Measurements from ENCODE around the gene DKK2. TPM values are rescaled to one million over a fixed set of nuclear protein-coding genes. Genes with fewer than 3 reads are reported as not detected.

DKK2 gene
- total and polyA plus RNA-seq, 10 of the 15 experiments (the other 5 are each of a cell fraction or from before 2014, with no cell fraction given) = not detected

DNA sequence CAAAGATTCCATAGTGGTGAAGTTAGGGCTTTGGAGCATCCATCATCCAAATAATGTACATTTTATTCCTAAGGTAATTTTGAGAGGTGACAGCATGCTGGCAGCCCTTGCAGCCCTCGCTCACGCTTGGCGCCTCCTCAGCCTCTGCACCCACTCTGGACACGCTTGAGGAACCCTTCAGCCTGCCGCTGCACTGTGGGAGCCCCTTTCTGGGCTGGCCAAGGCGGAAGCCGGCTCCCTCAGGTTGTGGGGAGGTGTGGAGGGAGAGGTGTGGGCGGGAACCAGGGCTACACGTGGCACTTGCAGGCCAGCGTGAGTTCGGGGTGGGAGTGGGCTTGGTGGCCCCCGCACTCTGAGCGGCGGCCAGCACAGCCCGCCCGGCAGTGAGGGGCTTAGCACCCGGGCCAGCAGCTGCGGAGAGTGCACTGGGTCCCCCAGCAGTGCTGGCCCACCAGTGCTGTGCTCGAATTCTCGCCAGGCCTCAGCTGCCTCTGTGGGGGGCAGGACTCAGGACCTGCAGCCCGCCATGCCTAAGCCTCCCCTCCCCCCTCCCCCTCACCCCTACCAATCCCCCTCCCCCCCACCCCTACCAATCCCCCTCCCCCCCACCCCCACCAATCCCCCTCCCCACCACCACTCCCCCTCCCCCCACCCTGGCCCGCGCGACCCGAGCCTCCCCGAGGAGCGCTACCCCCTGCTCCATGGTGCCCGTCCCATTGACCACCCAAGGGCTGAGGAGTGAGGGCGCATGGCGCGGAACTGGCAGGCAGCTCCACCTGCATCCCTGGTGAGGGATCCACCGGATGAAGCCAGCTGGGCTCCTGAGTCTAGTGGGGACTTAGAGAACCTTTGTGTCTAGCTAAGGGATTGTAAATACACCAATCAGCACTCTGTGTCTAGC is 37.0 kb upstream of the DKK2 start:
- Histone ChIP-seq H3K27me3 (replicated peaks in 1 of 2; ENCODE audit: control insufficient read depth in 2 of 2, insufficient read depth in 2 of 2, low read length in 1 of 2) (no peaks in the 10 kb centered on the region), H3K4me2 (ENCODE audit: control insufficient read depth, insufficient read depth) (no peak overlapping the region), H4K20me1 (ENCODE audit: control insufficient read depth, insufficient read depth) (no peaks in the 10 kb centered on the region), H3K4me3 (no peak overlapping the region), H3K79me2 (ENCODE audit: control insufficient read depth, insufficient read depth, low read length) (no peaks in the 10 kb centered on the region), H2AFZ (ENCODE audit: control insufficient read depth, low read depth, low read length) (no peak overlapping the region), H3K4me1 (ENCODE audit: control insufficient read depth, insufficient read depth, low read length) (no peaks in the 10 kb centered on the region), H3K36me3 (ENCODE audit: control insufficient read depth in 2 of 2, insufficient read depth in 2 of 2, low read length in 1 of 2) (no peaks in the 10 kb centered on the region), H3K9me3 (replicated peaks; ENCODE audit: control insufficient read depth, insufficient read depth, low read length) (no peaks in the 10 kb centered on the region), H3K9ac (ENCODE audit: control insufficient read depth, insufficient read depth, low read length) (no peak overlapping the region), H3K27ac (ENCODE audit: control insufficient read depth, insufficient read depth) (no peak overlapping the region)
- DNase-seq (ENCODE audit: low read depth, low spot score) (no peak), FAIRE-seq (no peak), ATAC-seq (no peak)
- POLR2A ChIA-PET = no interaction called here
- no TSS peak for BruUV-seq (replicated peaks)
- SMC1A ChIA-PET (ENCODE audit: uncharacterized antibody, unreplicated experiment) = interaction anchor here (1.1 kb wide), 1 partner anchor 543 kb away, joined by 3 read pairs; no protein-coding TSS in a partner anchor
- CTCF ChIA-PET = no interaction called here
- intact Hi-C loops (cut with micrococcal nuclease; ENCODE audit: unreplicated experiment) (no loop called here), in situ Hi-C loops (cut with MboI) (no loop called here)
- WGBS (ENCODE audit: insufficient coverage, insufficient replicate concordance, low lambda C conversion rate, missing lambda C conversion rate) = 52% methylated on average over 15 of the region's 32 CpGs
- RAD21 ChIA-PET (ENCODE audit: unreplicated experiment) = no interaction called here
- TF ChIP-seq SUZ12 (IDR thresholded peaks at IDR 0.05; ENCODE audit: unreplicated experiment) (no peak), RELA (IDR thresholded peaks at IDR 0.05; ENCODE audit: borderline replicate concordance, partially characterized antibody) (no peak), SRF (IDR thresholded peaks at IDR 0.05; ENCODE audit: low read depth in 2 of 2, low read length in 2 of 2) (no peak), CEBPB (IDR thresholded peaks at IDR 0.05; ENCODE audit: borderline replicate concordance in 1 of 2, low read depth in 2 of 2, low read length in 2 of 2) (no peak), EP300 (IDR thresholded peaks at IDR 0.05; ENCODE audit: borderline replicate concordance in 1 of 2, control insufficient read depth in 1 of 2, low read depth in 2 of 2, low read length in 2 of 2) (no peak)
- TF ChIP-seq, protein P1, sequence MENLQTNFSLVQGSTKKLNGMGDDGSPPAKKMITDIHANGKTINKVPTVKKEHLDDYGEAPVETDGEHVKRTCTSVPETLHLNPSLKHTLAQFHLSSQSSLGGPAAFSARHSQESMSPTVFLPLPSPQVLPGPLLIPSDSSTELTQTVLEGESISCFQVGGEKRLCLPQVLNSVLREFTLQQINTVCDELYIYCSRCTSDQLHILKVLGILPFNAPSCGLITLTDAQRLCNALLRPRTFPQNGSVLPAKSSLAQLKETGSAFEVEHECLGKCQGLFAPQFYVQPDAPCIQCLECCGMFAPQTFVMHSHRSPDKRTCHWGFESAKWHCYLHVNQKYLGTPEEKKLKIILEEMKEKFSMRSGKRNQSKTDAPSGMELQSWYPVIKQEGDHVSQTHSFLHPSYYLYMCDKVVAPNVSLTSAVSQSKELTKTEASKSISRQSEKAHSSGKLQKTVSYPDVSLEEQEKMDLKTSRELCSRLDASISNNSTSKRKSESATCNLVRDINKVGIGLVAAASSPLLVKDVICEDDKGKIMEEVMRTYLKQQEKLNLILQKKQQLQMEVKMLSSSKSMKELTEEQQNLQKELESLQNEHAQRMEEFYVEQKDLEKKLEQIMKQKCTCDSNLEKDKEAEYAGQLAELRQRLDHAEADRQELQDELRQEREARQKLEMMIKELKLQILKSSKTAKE (IDR thresholded peaks at IDR 0.05; ENCODE audit: low read depth, poor library complexity, severe bottlenecking) = no peak
- TF ChIP-seq, protein P2, sequence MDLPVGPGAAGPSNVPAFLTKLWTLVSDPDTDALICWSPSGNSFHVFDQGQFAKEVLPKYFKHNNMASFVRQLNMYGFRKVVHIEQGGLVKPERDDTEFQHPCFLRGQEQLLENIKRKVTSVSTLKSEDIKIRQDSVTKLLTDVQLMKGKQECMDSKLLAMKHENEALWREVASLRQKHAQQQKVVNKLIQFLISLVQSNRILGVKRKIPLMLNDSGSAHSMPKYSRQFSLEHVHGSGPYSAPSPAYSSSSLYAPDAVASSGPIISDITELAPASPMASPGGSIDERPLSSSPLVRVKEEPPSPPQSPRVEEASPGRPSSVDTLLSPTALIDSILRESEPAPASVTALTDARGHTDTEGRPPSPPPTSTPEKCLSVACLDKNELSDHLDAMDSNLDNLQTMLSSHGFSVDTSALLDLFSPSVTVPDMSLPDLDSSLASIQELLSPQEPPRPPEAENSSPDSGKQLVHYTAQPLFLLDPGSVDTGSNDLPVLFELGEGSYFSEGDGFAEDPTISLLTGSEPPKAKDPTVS (IDR thresholded peaks at IDR 0.05; ENCODE audit: low read depth, low read length) = no peak
- TF ChIP-seq, protein P3, sequence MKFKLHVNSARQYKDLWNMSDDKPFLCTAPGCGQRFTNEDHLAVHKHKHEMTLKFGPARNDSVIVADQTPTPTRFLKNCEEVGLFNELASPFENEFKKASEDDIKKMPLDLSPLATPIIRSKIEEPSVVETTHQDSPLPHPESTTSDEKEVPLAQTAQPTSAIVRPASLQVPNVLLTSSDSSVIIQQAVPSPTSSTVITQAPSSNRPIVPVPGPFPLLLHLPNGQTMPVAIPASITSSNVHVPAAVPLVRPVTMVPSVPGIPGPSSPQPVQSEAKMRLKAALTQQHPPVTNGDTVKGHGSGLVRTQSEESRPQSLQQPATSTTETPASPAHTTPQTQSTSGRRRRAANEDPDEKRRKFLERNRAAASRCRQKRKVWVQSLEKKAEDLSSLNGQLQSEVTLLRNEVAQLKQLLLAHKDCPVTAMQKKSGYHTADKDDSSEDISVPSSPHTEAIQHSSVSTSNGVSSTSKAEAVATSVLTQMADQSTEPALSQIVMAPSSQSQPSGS (IDR thresholded peaks at IDR 0.05; ENCODE audit: low read length) = no peak
- TF ChIP-seq, protein P4, sequence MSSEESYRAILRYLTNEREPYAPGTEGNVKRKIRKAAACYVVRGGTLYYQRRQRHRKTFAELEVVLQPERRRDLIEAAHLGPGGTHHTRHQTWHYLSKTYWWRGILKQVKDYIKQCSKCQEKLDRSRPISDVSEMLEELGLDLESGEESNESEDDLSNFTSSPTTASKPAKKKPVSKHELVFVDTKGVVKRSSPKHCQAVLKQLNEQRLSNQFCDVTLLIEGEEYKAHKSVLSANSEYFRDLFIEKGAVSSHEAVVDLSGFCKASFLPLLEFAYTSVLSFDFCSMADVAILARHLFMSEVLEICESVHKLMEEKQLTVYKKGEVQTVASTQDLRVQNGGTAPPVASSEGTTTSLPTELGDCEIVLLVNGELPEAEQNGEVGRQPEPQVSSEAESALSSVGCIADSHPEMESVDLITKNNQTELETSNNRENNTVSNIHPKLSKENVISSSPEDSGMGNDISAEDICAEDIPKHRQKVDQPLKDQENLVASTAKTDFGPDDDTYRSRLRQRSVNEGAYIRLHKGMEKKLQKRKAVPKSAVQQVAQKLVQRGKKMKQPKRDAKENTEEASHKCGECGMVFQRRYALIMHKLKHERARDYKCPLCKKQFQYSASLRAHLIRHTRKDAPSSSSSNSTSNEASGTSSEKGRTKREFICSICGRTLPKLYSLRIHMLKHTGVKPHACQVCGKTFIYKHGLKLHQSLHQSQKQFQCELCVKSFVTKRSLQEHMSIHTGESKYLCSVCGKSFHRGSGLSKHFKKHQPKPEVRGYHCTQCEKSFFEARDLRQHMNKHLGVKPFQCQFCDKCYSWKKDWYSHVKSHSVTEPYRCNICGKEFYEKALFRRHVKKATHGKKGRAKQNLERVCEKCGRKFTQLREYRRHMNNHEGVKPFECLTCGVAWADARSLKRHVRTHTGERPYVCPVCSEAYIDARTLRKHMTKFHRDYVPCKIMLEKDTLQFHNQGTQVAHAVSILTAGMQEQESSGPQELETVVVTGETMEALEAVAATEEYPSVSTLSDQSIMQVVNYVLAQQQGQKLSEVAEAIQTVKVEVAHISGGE (CRISPR knock-in tag; IDR thresholded peaks at IDR 0.05) = no peak
- TF ChIP-seq, protein P5, sequence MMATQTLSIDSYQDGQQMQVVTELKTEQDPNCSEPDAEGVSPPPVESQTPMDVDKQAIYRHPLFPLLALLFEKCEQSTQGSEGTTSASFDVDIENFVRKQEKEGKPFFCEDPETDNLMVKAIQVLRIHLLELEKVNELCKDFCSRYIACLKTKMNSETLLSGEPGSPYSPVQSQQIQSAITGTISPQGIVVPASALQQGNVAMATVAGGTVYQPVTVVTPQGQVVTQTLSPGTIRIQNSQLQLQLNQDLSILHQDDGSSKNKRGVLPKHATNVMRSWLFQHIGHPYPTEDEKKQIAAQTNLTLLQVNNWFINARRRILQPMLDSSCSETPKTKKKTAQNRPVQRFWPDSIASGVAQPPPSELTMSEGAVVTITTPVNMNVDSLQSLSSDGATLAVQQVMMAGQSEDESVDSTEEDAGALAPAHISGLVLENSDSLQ (IDR thresholded peaks at IDR 0.05) = no peak

Measured in GM12878 (cell line).